B cell (primary cell): Measurements from ENCODE around the gene BLCAP. TPM values are rescaled to one million over a fixed set of nuclear protein-coding genes. Genes with fewer than 3 reads are reported as not detected.

Experiments used
- ATAC-seq: fragments of 200-7000 bp; cut with Tn5 transposase; one replicate; pipeline ENCODE4 v1.10.0; 2021; ENCODE audit warnings: low read depth, mild to moderate bottlenecking, moderate number of reproducible peaks, moderate library complexity
- CTCF ChIA-PET: fragments of 350-600 bp; sonication (Branson Sonifier 250); formaldehyde crosslinking; loops from one replicate; lab custom pipeline; 2021; ENCODE audit warnings: antibody characterized with exemption, inconsistent platforms; lab: Charles Lee
- POLR2A ChIA-PET: fragments of 350-600 bp; sonication (Branson Sonifier 250); formaldehyde crosslinking; loops from one replicate; lab custom pipeline; 2021; ENCODE audit warnings: antibody characterized with exemption; lab: Charles Lee
- DNase-seq: peaks from one replicate; pipeline ENCODE4 v3.0.0; 2013
- H2AFZ ChIP-seq: 2 replicates; pipeline ENCODE4 v1.6.1; 2012; ENCODE audit warnings: mild to moderate bottlenecking, low read depth, low read length; ENCODE audit not compliant: insufficient read depth, poor library complexity, severe bottlenecking
- H3K27ac ChIP-seq, 2 donors: 1 replicate in 1 of 2; 2 replicates in 1 of 2; pipeline ENCODE4 v1.5.1; 2012 to 2013; ENCODE audit warnings: low read length in 2 of 2, mild to moderate bottlenecking in 2 of 2, moderate library complexity in 1 of 2
- H3K27me3 ChIP-seq, 4 experiments: fragments of 200-600 bp in 1 of 4; sonication (generic) in 1 of 4; replicated peaks in 1 of 4; 1 replicate in 2 of 4; 2 replicates in 2 of 4; pipeline versions ENCODE4 v1.6.1 to v1.7.0; 2013 to 2016; ENCODE audit warnings: low read length in 3 of 4, mild to moderate bottlenecking in 2 of 4, mixed read lengths in 1 of 4, moderate library complexity in 1 of 4; ENCODE audit not compliant: insufficient read depth in 4 of 4, control insufficient read depth in 3 of 4; ENCODE audit errors: control extremely low read depth in 1 of 4
- H3K36me3 ChIP-seq, 2 experiments: replicated peaks in 1 of 2; 1 replicate in 1 of 2; 2 replicates in 1 of 2; pipeline versions ENCODE4 v1.6.1 to v1.7.1; 2013; ENCODE audit warnings: low read length in 1 of 2; ENCODE audit not compliant: insufficient read depth in 2 of 2, control insufficient read depth in 1 of 2; ENCODE audit errors: control extremely low read depth in 1 of 2, extremely low read depth in 1 of 2
- H3K4me1 ChIP-seq, 2 donors: fragments of 200-600 bp in 1 of 2; sonication (generic) in 1 of 2; 1 replicate in 1 of 2; 2 replicates in 1 of 2; pipeline versions ENCODE4 v1.5.1 to v1.6.1; 2013 to 2017; ENCODE audit warnings: low read length in 2 of 2; ENCODE audit not compliant: control insufficient read depth in 2 of 2, insufficient read depth in 2 of 2
- H3K4me2 ChIP-seq: replicated peaks from 2 replicates; pipeline ENCODE3; 2012; ENCODE audit warnings: mild to moderate bottlenecking, low read depth, low read length; ENCODE audit not compliant: poor library complexity, severe bottlenecking
- H3K4me3 ChIP-seq, 5 experiments: fragments of 200-600 bp in 1 of 5; sonication (generic) in 1 of 5; 1 replicate in 3 of 5; 2 replicates in 2 of 5; pipeline versions ENCODE4 v1.5.1 to v1.7.0; 2011 to 2016; ENCODE audit warnings: low read length in 4 of 5, mild to moderate bottlenecking in 4 of 5, low read depth in 2 of 5, control low read depth in 1 of 5, moderate library complexity in 1 of 5; ENCODE audit not compliant: insufficient read depth in 1 of 5; ENCODE audit errors: control extremely low read depth in 1 of 5, extremely low read depth in 1 of 5
- H3K79me2 ChIP-seq: fragments of 200-600 bp; sonication (generic); one replicate; pipeline ENCODE4 v1.6.0; 2016; ENCODE audit warnings: low read length; ENCODE audit not compliant: control insufficient read depth, insufficient read depth
- H3K9ac ChIP-seq: fragments of 200-600 bp; sonication (generic); 2 replicates; pipeline ENCODE4 v1.6.1; 2017; ENCODE audit warnings: mild to moderate bottlenecking, low read length, moderate library complexity
- H3K9me3 ChIP-seq, 3 donors: one replicate each; pipeline versions ENCODE4 v1.6.1 to v1.7.1; 2013; ENCODE audit warnings: low read length in 2 of 3; ENCODE audit not compliant: control insufficient read depth in 2 of 3, insufficient read depth in 1 of 3; ENCODE audit errors: control extremely low read depth in 1 of 3
- H4K20me1 ChIP-seq: 2 replicates; pipeline ENCODE4 v1.6.0; 2012; ENCODE audit warnings: mild to moderate bottlenecking, low read length; ENCODE audit not compliant: insufficient read depth, control insufficient read depth, poor library complexity, severe bottlenecking
- H3K27ac Mint-ChIP-seq: one replicate; pipeline ENCODE4 v1.8.0; 2021; ENCODE audit warnings: mixed read lengths
- H3K27me3 Mint-ChIP-seq: one replicate; pipeline ENCODE4 v1.8.0; 2021; ENCODE audit warnings: mixed read lengths
- H3K4me1 Mint-ChIP-seq: one replicate; pipeline ENCODE4 v1.8.0; 2021; ENCODE audit warnings: mixed read lengths
- H3K4me3 Mint-ChIP-seq: one replicate; pipeline ENCODE4 v1.8.0; 2021; ENCODE audit warnings: mixed read lengths
- H3K9me3 Mint-ChIP-seq: one replicate; pipeline ENCODE4 v1.8.0; 2022; ENCODE audit warnings: mixed read lengths; ENCODE audit not compliant: insufficient read depth
- CTCF ChIP-seq: fragments of 200-600 bp; IDR thresholded peaks from one replicate; pipeline ENCODE4 v1.8.0; 2022; ENCODE audit warnings: antibody characterized with exemption, mild to moderate bottlenecking
- EZH2 ChIP-seq: IDR thresholded peaks from 2 replicates; pipeline ENCODE4 v1.6.1; 2012; ENCODE audit warnings: borderline replicate concordance, low read depth, mild to moderate bottlenecking, moderate library complexity, low read length; ENCODE audit not compliant: insufficient read depth, poor library complexity, severe bottlenecking
- WGBS: methylation state at CpG from one replicate; pipeline ENCODE4 v1.1.5; 2013; ENCODE audit warnings: missing lambda C conversion rate; ENCODE audit not compliant: insufficient coverage; 5-methylcytosine and 5-hydroxymethylcytosine counted together
- intact Hi-C: fragments of 100-400 bp; cut with micrococcal nuclease; formaldehyde crosslinking; loops from one replicate; pipeline ENCODE4 v1.10.0; 2022
- polyA plus RNA-seq: library from polyadenylated mRNA; depleted of rRNA; stranded (reverse); fragments of >200 nt; gene quantifications from 2 replicates; pipeline ENCODE4 v1.2.3, GENCODE V29; 2012
- total RNA-seq, 2 donors: library from RNA; stranded (reverse); fragments of 120-200 nt in 1 of 2; gene quantifications; 1 replicate in 1 of 2; 2 replicates in 1 of 2; pipeline versions ENCODE4 v1.2.3 to v1.2.4, GENCODE V29; 2013 to 2022

BLCAP gene
- total and polyA plus RNA-seq, 2 donors (not counting 1 experiment from before 2014, with no cell fraction given) = 56.2 to 188 TPM

GRCh38 chr20:37538003-37538402 is 10.3 kb upstream of the BLCAP start:
- POLR2A ChIA-PET = no interaction called here
- WGBS = 100% methylated on average over 4 of the region's 5 CpGs

GRCh38 chr20:37537505-37537904 is 9.8 kb upstream of the BLCAP start:
- Mint-ChIP-seq H3K4me1 (peaks cover 12% of the 10 kb centered on the region), H3K4me3 (no peak overlapping the region), H3K27me3 (peaks cover 20% of the 10 kb centered on the region), H3K27ac (no peak overlapping the region), H3K9me3 (no peaks in the 10 kb centered on the region)
- DNase-seq = no peak
- ATAC-seq = no peak
- H3K9me3 ChIP-seq = no peaks in the 10 kb centered on the region
- intact Hi-C loops = no loop called here
- no peak for TF ChIP-seq EZH2
- TF ChIP-seq CTCF = no peak
- no peak overlapping the region for H3K4me3 ChIP-seq
- H2AFZ ChIP-seq = no peak overlapping the region
- no CpG with 5 or more reads among the region's 1 CpG for WGBS
- no peaks in the 10 kb centered on the region for H4K20me1 ChIP-seq
- no peaks in the 10 kb centered on the region for H3K27me3 ChIP-seq
- H3K4me1 ChIP-seq = peaks cover 4 to 5% of the 10 kb centered on the region in 2 donors
- no peak overlapping the region for H3K27ac ChIP-seq
- no peaks in the 10 kb centered on the region for H3K79me2 ChIP-seq
- no peak overlapping the region for H3K4me2 ChIP-seq
- no peak overlapping the region for H3K9ac ChIP-seq
- no peaks in the 10 kb centered on the region for H3K36me3 ChIP-seq
- ChIA-PET CTCF (interaction anchor here (1.5 to 1.7 kb wide), 3 partner anchors 153 to 337 kb away, joined by 5 to 11 read pairs (median 5); no protein-coding TSS in a partner anchor), POLR2A (interaction anchor here (0.5 kb wide), 1 partner anchor 264 kb away, joined by 3 read pairs; no protein-coding TSS in a partner anchor)

More at GRCh38 chr20:37538003-37538402, 10.3 kb upstream of the BLCAP start:
- no peak overlapping the region for H3K27ac ChIP-seq
- H3K36me3 ChIP-seq = no peaks in the 10 kb centered on the region
- H3K4me3 Mint-ChIP-seq = no peak overlapping the region
- no peak overlapping the region for H3K4me2 ChIP-seq
- CTCF ChIA-PET = interaction anchor here (0.7 to 1.7 kb wide), 4 partner anchors 20 to 337 kb away, joined by 4 to 11 read pairs (median 5); no protein-coding TSS in a partner anchor
- peaks cover 4 to 5% of the 10 kb centered on the region in 2 donors for H3K4me1 ChIP-seq
- H3K27ac Mint-ChIP-seq = no peak overlapping the region
- TF ChIP-seq EZH2 (no peak), CTCF (no peak)
- no peaks in the 10 kb centered on the region for H3K79me2 ChIP-seq
- peaks cover 12% of the 10 kb centered on the region for H3K4me1 Mint-ChIP-seq
- no peaks in the 10 kb centered on the region for H4K20me1 ChIP-seq
- H3K4me3 ChIP-seq = no peak overlapping the region
- intact Hi-C loops = no loop called here
- H3K9me3 Mint-ChIP-seq = no peaks in the 10 kb centered on the region
- H3K27me3 ChIP-seq = no peaks in the 10 kb centered on the region
- no peak for ATAC-seq
- no peak for DNase-seq
- no peak overlapping the region for H3K9ac ChIP-seq
- H3K9me3 ChIP-seq = no peaks in the 10 kb centered on the region
- H3K27me3 Mint-ChIP-seq = peaks cover 20% of the 10 kb centered on the region
- H2AFZ ChIP-seq = no peak overlapping the region
